Testis (tissue), 2 donors: ENCODE data around the gene LRRC43.

Source experiments
- POLR2A ChIP-seq: fragments of 450-650 bp; IDR thresholded peaks from one replicate; pipeline ENCODE4 v1.6.1; 2017; ENCODE audit warnings: antibody characterized with exemption, mild to moderate bottlenecking, moderate library complexity
- TF ChIP-seq, protein P1 (sequence below), 3 experiments: fragments of 450-650 bp in 2 of 3; fragments of 200-600 bp in 1 of 3; sonication (generic) in 1 of 3; IDR thresholded peaks; one replicate each; pipeline ENCODE4 v1.5.1; 2016 to 2019; ENCODE audit warnings: antibody characterized with exemption in 3 of 3, mild to moderate bottlenecking in 2 of 3, moderate library complexity in 1 of 3

GRCh38 chr12:122244565-122245371, 61.8 kb downstream of the LRRC43 start:
- no peak for TF ChIP-seq POLR2A
- TF ChIP-seq, protein P1, sequence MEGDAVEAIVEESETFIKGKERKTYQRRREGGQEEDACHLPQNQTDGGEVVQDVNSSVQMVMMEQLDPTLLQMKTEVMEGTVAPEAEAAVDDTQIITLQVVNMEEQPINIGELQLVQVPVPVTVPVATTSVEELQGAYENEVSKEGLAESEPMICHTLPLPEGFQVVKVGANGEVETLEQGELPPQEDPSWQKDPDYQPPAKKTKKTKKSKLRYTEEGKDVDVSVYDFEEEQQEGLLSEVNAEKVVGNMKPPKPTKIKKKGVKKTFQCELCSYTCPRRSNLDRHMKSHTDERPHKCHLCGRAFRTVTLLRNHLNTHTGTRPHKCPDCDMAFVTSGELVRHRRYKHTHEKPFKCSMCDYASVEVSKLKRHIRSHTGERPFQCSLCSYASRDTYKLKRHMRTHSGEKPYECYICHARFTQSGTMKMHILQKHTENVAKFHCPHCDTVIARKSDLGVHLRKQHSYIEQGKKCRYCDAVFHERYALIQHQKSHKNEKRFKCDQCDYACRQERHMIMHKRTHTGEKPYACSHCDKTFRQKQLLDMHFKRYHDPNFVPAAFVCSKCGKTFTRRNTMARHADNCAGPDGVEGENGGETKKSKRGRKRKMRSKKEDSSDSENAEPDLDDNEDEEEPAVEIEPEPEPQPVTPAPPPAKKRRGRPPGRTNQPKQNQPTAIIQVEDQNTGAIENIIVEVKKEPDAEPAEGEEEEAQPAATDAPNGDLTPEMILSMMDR (IDR thresholded peaks at IDR 0.05), result no peak
